PC-9 (cell line): ENCODE results near the gene POLDIP3. TPM values are rescaled to one million over a fixed set of nuclear protein-coding genes. Genes with fewer than 3 reads are reported as not detected.
A peak's percentile ranks its signal among the peaks of the same experiment; 100 is the strongest.

Source experiments
- BruUV-seq: library from RNA; stranded (reverse); fragments of 400-500 nt; replicated peaks from 2 replicates; lab custom pipeline; 2021; lab: Mats Ljungman, UMichigan
- CTCF ChIA-PET: fragments of 300-600 bp; sonication (Branson Sonifier 250); formaldehyde crosslinking; loops from one replicate; lab custom pipeline; 2022; ENCODE audit warnings: antibody characterized with exemption; lab: Charles Lee
- POLR2A ChIA-PET: fragments of 300-600 bp; sonication (Branson Sonifier 250); formaldehyde crosslinking; loops from one replicate; lab custom pipeline; 2022; ENCODE audit warnings: antibody characterized with exemption; ENCODE audit not compliant: unreplicated experiment; lab: Charles Lee
- DNase-seq, 2 experiments: peaks; one replicate each; pipeline versions ENCODE4 v3.0.0 to v3.0.0-alpha.2; 2015 to 2022; ENCODE audit warnings: mixed read lengths in 1 of 2
- H2AFZ ChIP-seq: fragments of 200-600 bp; sonication (generic); 2 replicates; pipeline ENCODE4 v1.8.1; 2017; ENCODE audit warnings: antibody characterized with exemption
- H3F3A ChIP-seq: fragments of 200-600 bp; sonication (generic); 2 replicates; pipeline ENCODE4 v1.8.1; 2017; ENCODE audit warnings: antibody characterized with exemption, mild to moderate bottlenecking, low read depth; ENCODE audit not compliant: insufficient read depth
- H3K27ac ChIP-seq: fragments of 200-600 bp; sonication (generic); 2 replicates; pipeline ENCODE4 v1.6.1; 2016; ENCODE audit warnings: mixed run types
- H3K27me3 ChIP-seq: fragments of 200-600 bp; sonication (generic); 2 replicates; pipeline ENCODE4 v1.6.1; 2016; ENCODE audit warnings: low read depth, mixed run types; ENCODE audit not compliant: insufficient read depth
- H3K36me3 ChIP-seq: fragments of 200-600 bp; sonication (generic); 2 replicates; pipeline ENCODE4 v1.6.1; 2016; ENCODE audit warnings: low read depth, mixed run types
- H3K4me1 ChIP-seq: fragments of 200-600 bp; sonication (generic); replicated peaks from 2 replicates; pipeline ENCODE4 v1.6.1; 2016; ENCODE audit warnings: mixed run types; ENCODE audit not compliant: insufficient read depth
- H3K4me2 ChIP-seq: fragments of 200-600 bp; sonication (generic); 2 replicates; pipeline ENCODE4 v1.6.1; 2017; ENCODE audit warnings: mixed run types
- H3K4me3 ChIP-seq: fragments of 200-600 bp; sonication (generic); 2 replicates; pipeline ENCODE4 v1.6.1; 2016; ENCODE audit warnings: mixed run types
- H3K79me2 ChIP-seq: fragments of 200-600 bp; sonication (generic); 2 replicates; pipeline ENCODE4 v1.6.1; 2017; ENCODE audit warnings: low read depth, mixed run types
- H3K9me2 ChIP-seq: fragments of 200-600 bp; sonication (generic); 2 replicates; pipeline ENCODE4 v1.8.1; 2017; ENCODE audit warnings: mild to moderate bottlenecking; ENCODE audit not compliant: insufficient read depth
- H3K9me3 ChIP-seq: fragments of 200-600 bp; sonication (generic); 2 replicates; pipeline ENCODE4 v1.8.1; 2016; ENCODE audit warnings: low read depth; ENCODE audit not compliant: insufficient read depth
- H4K20me1 ChIP-seq: fragments of 200-600 bp; sonication (generic); 2 replicates; pipeline ENCODE4 v1.8.1; 2017; ENCODE audit not compliant: insufficient read depth
- CTCF ChIP-seq: fragments of 200-600 bp; sonication (generic); conservative IDR thresholded peaks from 2 replicates; pipeline ENCODE4 v1.6.1; 2017; ENCODE audit warnings: mixed run types, antibody characterized with exemption, mild to moderate bottlenecking, moderate library complexity
- EZH2 ChIP-seq: fragments of 200-600 bp; sonication (generic); IDR thresholded peaks from 2 replicates; pipeline ENCODE4 v1.8.0; 2017; ENCODE audit warnings: antibody characterized with exemption, low read depth
- intact Hi-C: fragments of 100-400 bp; cut with micrococcal nuclease; formaldehyde crosslinking; loops from one replicate; pipeline ENCODE4 v1.10.0; 2022; ENCODE audit not compliant: unreplicated experiment
- total RNA-seq: library from RNA; stranded (reverse); gene quantifications from 2 replicates; pipeline ENCODE4 v1.2.3, GENCODE V29; 2021

Gene POLDIP3
- total RNA-seq, 1 experiment from 2014 or later: 62.9 TPM

DNA sequence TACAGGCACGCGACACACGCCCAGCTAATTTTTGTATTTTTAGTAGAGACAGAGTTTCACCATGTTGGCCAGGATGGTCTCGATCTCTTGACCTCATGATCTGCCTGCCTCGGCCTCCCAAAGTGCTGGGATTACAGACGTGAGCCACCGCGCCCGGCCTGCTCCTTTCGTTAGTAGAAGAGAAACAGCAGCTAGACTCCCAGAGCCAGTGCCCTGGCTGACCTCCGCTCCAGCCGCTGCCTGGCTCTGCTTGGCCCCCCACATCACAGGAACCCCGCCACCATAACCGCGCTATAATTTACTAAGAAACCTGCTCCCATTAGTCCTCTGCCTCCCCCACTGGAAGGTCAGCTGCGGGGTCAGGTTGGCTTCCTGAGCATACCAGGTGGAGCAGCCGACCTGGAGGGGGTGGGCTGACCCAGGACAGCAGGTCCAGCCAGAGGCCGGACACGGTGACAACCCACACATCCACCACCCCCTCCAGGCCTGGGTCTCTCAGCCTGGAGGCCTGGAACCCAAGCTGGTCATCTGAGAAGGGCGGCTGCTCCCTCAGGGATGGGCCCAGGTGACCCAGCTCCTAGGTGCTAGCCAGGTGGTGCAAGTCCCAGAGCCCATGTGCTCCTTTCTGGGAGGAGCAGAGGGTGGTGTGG lies 7.5 kb upstream of the POLDIP3 start:
- no peak overlapping the region for H3K4me3 ChIP-seq
- H3K9me3 ChIP-seq: no peaks in the 10 kb centered on the region
- no peaks in the 10 kb centered on the region for H3K27me3 ChIP-seq
- no peaks in the 10 kb centered on the region for H3K9me2 ChIP-seq
- H3K36me3 ChIP-seq: 0 out of 2 replicates have a peak, but pooled peaks cover 10% of the 10 kb centered on the region
- no peaks in the 10 kb centered on the region for H3K4me1 ChIP-seq
- no peak overlapping the region for H3K27ac ChIP-seq
- no TSS peak for BruUV-seq
- intact Hi-C loops: no loop called here
- ChIA-PET POLR2A (no interaction called here), CTCF (interaction anchor here (1.3 kb wide), 1 partner anchor 198 kb away, joined by 6 read pairs; no protein-coding TSS in a partner anchor)
- H3K4me2 ChIP-seq: no peak overlapping the region
- no peak overlapping the region for H2AFZ ChIP-seq
- H3K79me2 ChIP-seq: no peaks in the 10 kb centered on the region
- DNase-seq: no peak
- no peak for TF ChIP-seq CTCF
- TF ChIP-seq EZH2: no peak
- no peaks in the 10 kb centered on the region for H4K20me1 ChIP-seq
- peaks cover 15% of the 10 kb centered on the region for H3F3A ChIP-seq

GRCh38 chr22:42621505-42622002 lies 6.9 kb upstream of the POLDIP3 start:
- H3K36me3 ChIP-seq: 0 out of 2 replicates have a peak, but pooled peaks cover 10% of the 10 kb centered on the region
- no peaks in the 10 kb centered on the region for H4K20me1 ChIP-seq
- H3K9me2 ChIP-seq: no peaks in the 10 kb centered on the region
- TF ChIP-seq EZH2 (no peak), CTCF (peak; percentile 92)
- peak in 1 of 2 experiments; percentile 70 for DNase-seq
- no peaks in the 10 kb centered on the region for H3K9me3 ChIP-seq
- H2AFZ ChIP-seq: no peak overlapping the region
- BruUV-seq: no TSS peak
- no peak overlapping the region for H3K27ac ChIP-seq
- no peak overlapping the region for H3K4me2 ChIP-seq
- intact Hi-C loops: loop anchor here (1.0 kb wide), 2 partner anchors 199 to 246 kb away; no protein-coding TSS in a partner anchor
- H3K4me1 ChIP-seq: peaks cover 4% of the 10 kb centered on the region; the same call in 1 of the 2 replicates
- CTCF ChIA-PET: interaction anchor here (0.9 to 1.3 kb wide), 2 partner anchors 198 kb away, joined by 4 to 6 read pairs; no protein-coding TSS in a partner anchor
- no peaks in the 10 kb centered on the region for H3K79me2 ChIP-seq
- H3F3A ChIP-seq: peaks cover 19% of the 10 kb centered on the region
- no peak overlapping the region for H3K4me3 ChIP-seq
- H3K27me3 ChIP-seq: no peaks in the 10 kb centered on the region
- POLR2A ChIA-PET: interaction anchor here (0.5 to 0.7 kb wide), 2 partner anchors 246 to 303 kb away, joined by 6 to 10 read pairs; no protein-coding TSS in a partner anchor

DNA sequence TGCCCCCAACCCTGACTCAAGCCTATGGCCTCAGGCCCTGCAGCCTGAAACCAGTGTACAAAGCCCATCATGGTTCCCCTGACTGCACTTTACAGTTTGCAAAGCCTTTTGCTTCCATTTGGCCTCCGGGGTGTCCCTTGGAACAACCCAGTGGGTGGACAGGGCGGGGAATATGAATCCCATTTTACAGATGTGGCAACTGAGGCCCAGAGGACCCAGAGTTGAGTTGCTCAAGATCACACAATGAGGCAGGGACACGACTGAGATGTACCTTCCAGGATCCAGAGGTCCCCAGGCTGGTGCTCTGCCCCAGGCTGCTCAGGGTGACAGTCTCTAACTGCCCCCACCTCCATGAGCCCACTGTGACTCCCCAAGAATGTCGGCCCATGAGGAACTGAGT lies 5.4 kb upstream of the POLDIP3 start:
- intact Hi-C loops: no loop called here
- H3K4me2 ChIP-seq: no peak overlapping the region
- CTCF ChIA-PET: no interaction called here

More for the DNA sequence above, 5.4 kb upstream of the POLDIP3 start:
- Histone ChIP-seq H3F3A (peaks cover 32% of the 10 kb centered on the region), H3K79me2 (no peaks in the 10 kb centered on the region), H3K9me3 (no peaks in the 10 kb centered on the region), H3K4me1 (peaks cover 13% of the 10 kb centered on the region), H3K9me2 (no peaks in the 10 kb centered on the region), H3K36me3 (0 out of 2 replicates have a peak, but pooled peaks cover under 1% of the 10 kb centered on the region), H3K27me3 (no peaks in the 10 kb centered on the region), H3K27ac (no peak overlapping the region), H3K4me3 (no peak overlapping the region), H4K20me1 (no peaks in the 10 kb centered on the region), H2AFZ (no peak overlapping the region)
- no peak for DNase-seq
- POLR2A ChIA-PET: no interaction called here
- no peak for TF ChIP-seq CTCF
- no peak for TF ChIP-seq EZH2
- BruUV-seq: no TSS peak
